Measurements from ENCODE around the gene ADAM17.

DNA sequence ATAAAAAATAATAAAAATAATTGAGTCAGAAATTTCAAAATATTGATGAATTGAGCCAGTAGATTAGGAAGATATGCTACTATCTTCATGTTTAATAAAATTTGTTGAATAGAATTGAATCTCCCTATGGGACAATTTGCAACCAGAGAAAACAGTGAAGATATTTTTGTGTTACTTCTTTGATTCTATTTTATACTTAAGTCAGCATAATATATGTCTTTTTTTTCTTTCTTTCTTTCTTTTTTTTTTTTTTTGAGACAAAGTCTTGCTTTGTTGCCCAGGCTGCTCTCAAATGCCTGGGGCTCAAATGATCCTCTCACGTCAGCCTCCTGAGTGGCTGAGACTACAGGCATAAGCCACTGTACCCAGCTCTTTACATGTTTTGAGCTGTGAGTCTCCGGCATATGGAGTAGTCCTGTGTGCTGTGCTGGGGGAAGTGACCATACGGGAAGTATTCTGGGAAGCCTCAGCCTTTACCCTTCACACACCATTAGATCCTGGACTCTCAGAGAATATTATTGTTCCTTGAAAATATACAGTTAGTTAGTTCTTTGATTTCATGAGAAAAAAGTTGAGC, 95.1 kb downstream of the ADAM17 start:
- no peak for TF ChIP-seq CHD2 (IDR thresholded peaks at IDR 0.05; ENCODE audit: low read length, partially characterized antibody)
- TF ChIP-seq USF2 (IDR thresholded peaks at IDR 0.05; ENCODE audit: borderline replicate concordance, low read depth, low read length): no peak
- no peak for TF ChIP-seq EP300 (IDR thresholded peaks at IDR 0.05; ENCODE audit: borderline replicate concordance in 1 of 2, low read depth in 1 of 2, low read length in 1 of 2)
- no peak for TF ChIP-seq FOXM1 (IDR thresholded peaks at IDR 0.05; ENCODE audit: low read depth)
- TF ChIP-seq, protein P1, sequence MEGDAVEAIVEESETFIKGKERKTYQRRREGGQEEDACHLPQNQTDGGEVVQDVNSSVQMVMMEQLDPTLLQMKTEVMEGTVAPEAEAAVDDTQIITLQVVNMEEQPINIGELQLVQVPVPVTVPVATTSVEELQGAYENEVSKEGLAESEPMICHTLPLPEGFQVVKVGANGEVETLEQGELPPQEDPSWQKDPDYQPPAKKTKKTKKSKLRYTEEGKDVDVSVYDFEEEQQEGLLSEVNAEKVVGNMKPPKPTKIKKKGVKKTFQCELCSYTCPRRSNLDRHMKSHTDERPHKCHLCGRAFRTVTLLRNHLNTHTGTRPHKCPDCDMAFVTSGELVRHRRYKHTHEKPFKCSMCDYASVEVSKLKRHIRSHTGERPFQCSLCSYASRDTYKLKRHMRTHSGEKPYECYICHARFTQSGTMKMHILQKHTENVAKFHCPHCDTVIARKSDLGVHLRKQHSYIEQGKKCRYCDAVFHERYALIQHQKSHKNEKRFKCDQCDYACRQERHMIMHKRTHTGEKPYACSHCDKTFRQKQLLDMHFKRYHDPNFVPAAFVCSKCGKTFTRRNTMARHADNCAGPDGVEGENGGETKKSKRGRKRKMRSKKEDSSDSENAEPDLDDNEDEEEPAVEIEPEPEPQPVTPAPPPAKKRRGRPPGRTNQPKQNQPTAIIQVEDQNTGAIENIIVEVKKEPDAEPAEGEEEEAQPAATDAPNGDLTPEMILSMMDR (IDR thresholded peaks at IDR 0.05): no peak
- TF ChIP-seq POLR2AphosphoS5 (IDR thresholded peaks at IDR 0.05; ENCODE audit: low read depth, low read length): no peak
- TF ChIP-seq GATA2 (CRISPR knock-in tag; IDR thresholded peaks at IDR 0.05): no peak
- TF ChIP-seq YY1 (IDR thresholded peaks at IDR 0.05; ENCODE audit: low read depth): no peak
